Measurements from ENCODE around the gene MCF2L. TPM values are rescaled to one million over a fixed set of nuclear protein-coding genes. Genes with fewer than 3 reads are reported as not detected.

The MCF2L gene
- total RNA-seq, 1 experiment from 2014 or later, result 4.5 TPM

DNA sequence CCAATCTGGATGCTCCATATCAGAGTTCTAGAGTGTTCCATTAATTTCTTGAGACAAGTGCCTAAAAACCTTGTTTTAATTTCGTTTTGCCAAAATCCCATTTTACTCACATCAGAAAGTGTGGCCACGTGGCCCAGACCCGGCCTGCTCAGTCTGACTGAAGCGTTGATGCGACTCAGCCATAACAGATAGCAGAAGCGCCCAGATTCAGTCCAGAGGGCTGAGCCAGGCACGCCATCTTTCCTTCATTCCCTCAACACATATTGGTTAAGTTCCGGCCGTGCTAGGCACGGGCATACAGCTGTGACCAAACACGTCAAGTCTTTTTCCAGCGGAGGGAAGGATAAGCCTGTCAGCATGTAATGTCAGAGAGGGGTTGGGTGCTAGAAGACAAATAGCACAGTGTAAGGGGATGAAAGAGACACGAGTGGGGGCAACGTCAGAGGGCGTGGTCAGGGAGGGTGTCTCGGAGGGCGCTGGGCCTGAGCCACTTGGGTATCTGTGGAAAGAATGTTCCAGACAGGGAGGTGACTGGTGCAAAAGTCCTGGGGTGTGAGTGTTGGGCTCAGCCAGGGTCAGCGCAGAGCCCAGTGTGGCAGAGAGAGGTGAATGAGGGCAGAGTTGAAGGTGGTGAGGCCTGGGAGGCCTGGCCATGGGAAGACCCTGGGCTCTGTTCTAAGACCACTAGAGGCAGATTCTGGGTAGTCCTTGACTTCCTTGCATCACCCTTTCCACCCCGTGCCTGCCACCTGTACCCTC is 156.7 kb downstream of the MCF2L start:
- no peak for DNase-seq (ENCODE audit: low spot score)

DNA sequence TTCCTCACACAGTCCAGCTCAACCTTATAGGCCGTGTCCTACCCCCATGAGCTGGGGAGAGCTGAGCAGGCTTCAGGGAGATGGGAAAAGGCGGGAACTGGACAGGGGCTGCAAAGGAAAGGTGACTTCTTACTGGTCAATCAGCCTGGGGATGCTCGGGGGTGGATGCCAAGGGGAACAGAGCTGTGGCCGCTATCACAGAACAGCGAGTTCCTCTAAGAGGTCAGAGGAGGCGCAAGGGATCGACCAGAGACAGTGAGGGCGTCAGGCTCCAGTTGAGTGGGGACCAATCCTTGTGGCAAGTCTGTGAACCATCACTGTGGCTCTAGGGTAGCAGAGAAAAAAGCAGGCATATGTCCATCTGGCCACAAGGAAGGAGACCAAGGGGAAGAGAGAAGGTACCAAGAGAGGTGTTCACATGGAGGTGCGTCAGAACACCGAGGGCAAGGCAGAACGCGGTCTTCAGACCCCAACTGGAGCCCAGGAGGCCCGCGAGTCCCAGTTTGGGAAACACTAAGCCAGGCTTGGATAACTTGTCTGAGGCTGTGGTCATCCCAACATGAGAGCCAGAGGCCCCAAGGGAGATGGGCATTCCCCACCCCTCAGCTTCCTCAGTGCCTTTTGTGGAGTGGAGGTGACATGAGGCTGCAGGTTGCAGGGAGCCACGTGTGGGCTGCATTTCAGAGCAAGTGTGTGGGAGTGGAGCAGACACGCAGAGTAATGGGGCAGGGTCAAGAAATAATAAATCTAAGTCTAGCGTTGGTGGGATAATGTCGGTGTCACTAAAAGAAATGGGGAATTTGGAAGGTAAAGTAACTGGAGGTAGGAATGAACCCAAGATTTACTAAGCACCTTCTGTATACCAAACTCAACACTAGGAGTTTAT is 157.5 kb downstream of the MCF2L start:
- DNase-seq (ENCODE audit: low spot score), result no peak

DNA sequence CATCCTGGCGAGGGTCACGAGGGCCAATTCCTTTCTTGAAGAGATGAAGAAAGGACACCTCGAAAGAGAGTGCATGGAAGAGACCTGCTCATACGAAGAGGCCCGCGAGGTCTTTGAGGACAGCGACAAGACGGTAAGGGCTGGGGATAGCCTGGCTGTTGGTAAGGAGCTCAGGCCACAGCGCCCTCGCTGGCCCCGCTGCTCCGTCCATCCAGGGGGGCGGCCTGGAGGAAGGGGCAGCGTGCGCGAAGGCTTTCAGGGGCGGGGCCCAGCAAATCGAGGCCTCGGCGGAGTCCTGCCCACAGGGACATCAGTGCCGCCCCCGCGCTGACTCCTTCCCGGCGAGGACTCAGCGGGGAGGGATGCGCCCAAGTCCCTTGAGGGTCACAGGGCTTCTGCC is 160.5 kb downstream of the MCF2L start:
- DNase-seq (ENCODE audit: low spot score), result no peak

DNA sequence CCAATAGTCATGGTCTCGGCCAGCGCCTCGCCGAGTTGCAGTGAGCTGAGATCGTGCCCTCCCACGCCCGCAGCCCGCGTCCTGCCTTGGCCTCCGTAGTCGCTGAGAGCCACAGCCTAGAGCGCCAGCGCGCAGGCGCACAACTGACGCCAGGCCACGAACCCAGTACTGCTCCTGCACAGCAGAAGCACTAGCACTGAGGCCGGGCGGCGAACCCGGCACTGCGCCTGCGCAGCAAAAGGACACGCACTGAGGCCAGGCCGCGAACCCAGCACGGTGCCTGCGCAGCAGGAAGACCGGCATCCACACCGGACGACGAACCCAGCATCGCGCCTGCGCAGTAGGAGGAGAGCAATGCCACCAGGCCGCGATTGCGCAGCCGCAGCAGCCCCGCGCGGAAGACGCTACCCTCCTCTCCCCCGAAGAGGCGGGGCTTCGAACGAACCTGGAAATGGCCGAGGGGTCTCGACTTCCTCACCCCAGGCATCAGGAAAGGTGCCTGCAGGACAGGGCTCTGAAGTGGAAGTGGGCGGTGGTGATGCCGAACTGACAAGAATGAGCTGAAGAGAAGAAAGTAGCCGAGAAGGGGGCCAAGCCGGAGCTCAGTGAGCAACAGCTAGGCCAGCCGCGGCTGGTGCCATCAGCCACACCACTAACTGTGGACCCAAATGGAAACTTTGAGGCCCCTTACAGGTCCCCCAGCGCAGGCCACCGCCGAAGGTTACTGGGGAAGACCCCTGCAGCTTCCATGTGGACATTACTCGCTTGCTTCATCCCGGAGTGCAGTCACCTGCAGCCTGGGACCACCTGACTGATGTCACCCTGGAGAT is 161.1 kb downstream of the MCF2L start:
- no peak for DNase-seq (ENCODE audit: low spot score)

- DNase-seq (ENCODE audit: low spot score), result no peak
Observed at GRCh38 chr13:113135281-113135760, 166.3 kb downstream of the MCF2L start.

DNA sequence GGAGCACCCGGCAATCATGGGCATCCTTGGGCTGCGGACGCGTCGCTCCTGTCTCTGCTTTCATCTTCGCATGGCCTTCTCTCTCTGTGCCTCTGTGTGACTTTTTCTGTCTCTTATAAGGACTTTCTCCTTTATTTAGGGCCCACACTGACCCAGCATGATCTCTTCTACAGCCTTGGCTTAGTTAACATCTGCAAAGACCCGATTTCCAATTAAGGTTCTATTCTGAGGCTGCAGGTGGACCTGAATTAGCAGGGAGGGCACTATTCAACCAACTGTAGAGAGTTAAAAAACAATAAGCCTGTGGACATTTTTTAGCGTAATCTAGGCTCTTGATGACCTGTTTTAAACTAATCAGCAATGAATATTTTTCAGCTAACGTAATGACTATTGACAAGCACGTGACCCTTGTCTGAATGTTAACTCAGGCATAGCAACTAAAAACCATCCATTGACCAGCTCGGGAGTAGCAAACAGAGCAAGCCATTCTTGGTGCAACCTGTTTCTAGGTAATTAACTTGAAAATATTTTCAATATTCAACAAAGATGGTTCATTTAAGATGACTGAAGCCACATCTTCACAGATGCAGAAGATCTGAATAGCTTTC is 168.8 kb downstream of the MCF2L start:
- DNase-seq (ENCODE audit: low spot score), result no peak

- DNase-seq (ENCODE audit: low spot score), result no peak
Observed at GRCh38 chr13:113138792-113139551, 170.0 kb downstream of the MCF2L start.

DNA sequence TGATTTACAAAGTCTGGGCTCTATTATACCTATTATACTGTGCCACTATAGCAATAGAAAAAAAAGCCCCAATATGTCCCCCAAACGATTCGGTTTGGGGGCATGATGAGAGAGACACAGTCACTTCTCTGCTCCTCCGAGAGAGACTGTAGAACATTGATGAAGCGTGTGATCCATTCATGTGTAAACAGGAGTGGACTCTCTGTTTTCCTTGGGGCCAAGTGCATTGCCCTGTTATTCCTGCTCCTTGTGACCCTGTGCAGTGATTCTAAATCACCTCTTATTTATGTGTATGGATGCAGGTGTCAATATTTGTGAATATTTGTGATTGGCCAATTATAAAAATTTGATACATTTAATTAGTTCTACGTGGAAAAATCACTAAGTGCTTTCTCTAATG is 170.6 kb downstream of the MCF2L start:
- DNase-seq (ENCODE audit: low spot score), result no peak

GRCh38 chr13:113140677-113141600 is 171.9 kb downstream of the MCF2L start:
- no peak for DNase-seq (ENCODE audit: low spot score)

DNA sequence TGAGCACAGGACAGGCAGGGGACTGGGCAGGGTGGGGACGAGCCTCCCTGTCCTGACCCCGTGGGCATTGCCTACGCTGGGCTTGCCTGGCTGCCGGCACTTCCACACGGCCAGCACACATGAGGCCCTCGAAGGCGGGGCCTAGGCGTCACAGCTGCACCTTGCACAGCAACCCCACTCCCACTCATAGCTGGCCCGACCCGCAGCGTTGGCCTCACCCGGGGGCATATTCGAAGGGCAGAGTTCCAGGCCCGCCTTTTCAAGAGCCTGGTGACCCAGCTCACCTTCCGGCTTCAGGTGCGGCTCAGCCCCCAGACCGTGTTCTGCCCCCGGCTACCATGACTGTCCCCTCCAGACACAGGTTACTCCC is 172.6 kb downstream of the MCF2L start:
- no peak for DNase-seq (ENCODE audit: low spot score)

GRCh38 chr13:113142876-113143275 is 173.9 kb downstream of the MCF2L start:
- DNase-seq (ENCODE audit: low spot score), result no peak

- DNase-seq (ENCODE audit: low spot score), result no peak
Observed at GRCh38 chr13:113143466-113144254, 174.6 kb downstream of the MCF2L start.

DNA sequence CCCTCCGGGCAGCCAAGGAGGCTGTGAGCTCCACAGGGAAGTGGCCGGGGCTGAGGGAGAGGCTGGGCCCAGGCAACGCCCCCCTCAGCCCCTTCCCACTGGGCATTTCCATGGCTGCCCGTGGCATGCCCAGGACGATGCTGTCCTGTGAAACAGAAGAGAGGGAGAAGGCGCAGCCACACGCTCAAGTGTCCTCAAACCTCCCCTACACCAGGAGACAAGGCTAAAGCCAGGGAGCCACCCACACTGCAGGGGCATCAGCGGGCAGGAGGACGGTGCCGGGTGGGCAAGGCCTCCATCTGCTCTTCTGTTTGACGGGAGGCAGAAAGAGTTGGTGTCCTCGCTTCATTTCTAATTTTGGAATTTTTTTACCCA is 175.2 kb downstream of the MCF2L start:
- DNase-seq (ENCODE audit: low spot score), result no peak

DNA sequence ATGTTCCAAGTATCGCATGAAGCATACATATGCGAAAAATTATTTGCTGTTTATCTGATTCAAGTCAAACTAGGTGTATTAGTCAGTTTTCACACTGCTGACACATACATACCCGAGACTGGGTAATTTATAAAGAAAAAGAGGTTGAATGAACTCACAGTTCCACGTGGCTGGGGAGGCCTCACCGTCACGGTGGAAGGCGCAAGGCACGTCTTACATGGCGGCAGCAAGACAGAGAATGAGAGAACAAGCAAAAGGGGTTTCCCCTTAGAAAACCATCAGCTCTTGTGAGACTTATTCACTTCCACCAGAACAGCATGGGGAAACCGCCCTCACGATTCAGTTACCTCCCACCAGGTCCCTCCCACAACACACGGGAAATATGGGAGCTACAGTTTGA is 176.5 kb downstream of the MCF2L start:
- DNase-seq (ENCODE audit: low spot score), result no peak

- DNase-seq (ENCODE audit: low spot score), result no peak
Observed at GRCh38 chr13:113145911-113146598, 177.0 kb downstream of the MCF2L start.

- DNase-seq (ENCODE audit: low spot score), result no peak
Observed at GRCh38 chr13:113146750-113147149, 177.7 kb downstream of the MCF2L start.

- DNase-seq (ENCODE audit: low spot score), result no peak
Observed at GRCh38 chr13:113147206-113147605, 178.2 kb downstream of the MCF2L start.

- DNase-seq (ENCODE audit: low spot score), result no peak
Observed at GRCh38 chr13:113148407-113148806, 179.4 kb downstream of the MCF2L start.
